HCT116 (cell line): ENCODE data around the gene SMURF1. TPM values are rescaled to one million over a fixed set of nuclear protein-coding genes. Genes with fewer than 3 reads are reported as not detected.

ENCODE experiments used
- ATAC-seq: fragments of 200-7000 bp; cut with Tn5 transposase; 2 replicates; pipeline ENCODE4 v1.9.1; 2020; ENCODE audit warnings: mild to moderate bottlenecking, moderate library complexity
- BruUV-seq: library from RNA; stranded (reverse); fragments of 400-500 nt; replicated peaks from 2 replicates; lab custom pipeline; 2021; lab: Mats Ljungman, UMichigan
- CTCF ChIA-PET: fragments of 300-600 bp; sonication (Branson Sonifier 250); formaldehyde crosslinking; loops from one replicate; lab custom pipeline; 2021; ENCODE audit warnings: antibody characterized with exemption; lab: Charles Lee
- POLR2A ChIA-PET: fragments of 300-600, 350-600 bp; sonication (Branson Sonifier 250); formaldehyde crosslinking; loops from one replicate; lab custom pipeline; 2021; ENCODE audit warnings: antibody characterized with exemption; lab: Charles Lee
- RAD21 ChIA-PET, 2 experiments: fragments of 300-600 bp; sonication (Branson Sonifier 250); formaldehyde crosslinking; loops; one replicate each; lab custom pipeline; 2023; ENCODE audit warnings: low total read pairs in 2 of 2; ENCODE audit not compliant: uncharacterized antibody in 2 of 2, unreplicated experiment in 2 of 2, low non-redundant PET in 1 of 2; lab: Charles Lee
- DNase-seq: peaks from one replicate; pipeline ENCODE4 v3.0.0-alpha.2; 2010; ENCODE audit warnings: low read depth, low spot score
- H2AFZ ChIP-seq: fragments of 200-600 bp; shearing (Covaris generic), sonication (generic); 2 replicates; pipeline ENCODE4 v1.6.1; 2017; ENCODE audit warnings: low read depth, mixed run types, mixed read lengths, antibody characterized with exemption, low read length; ENCODE audit not compliant: poor library complexity, severe bottlenecking
- H3K27ac ChIP-seq: 2 replicates; pipeline ENCODE4 v1.5.1; 2012; ENCODE audit warnings: low read depth, low read length
- H3K27me3 ChIP-seq: fragments of 200-600 bp; sonication (generic); 2 replicates; pipeline ENCODE4 v1.6.1; 2016; ENCODE audit warnings: mixed run types, low read length, mixed read lengths; ENCODE audit not compliant: insufficient read depth
- H3K36me3 ChIP-seq, 2 experiments: fragments of 200-500 bp in 1 of 2; fragments of 200-600 bp in 1 of 2; sonication (Bioruptor generic) in 1 of 2; sonication (generic) in 1 of 2; 2 replicates each; pipeline versions ENCODE4 v1.5.1 to v1.6.1; 2014 to 2016; ENCODE audit warnings: low read length in 2 of 2, inconsistent platforms in 1 of 2, mixed read lengths in 1 of 2, mixed run types in 1 of 2; ENCODE audit not compliant: insufficient read depth in 2 of 2, control insufficient read depth in 1 of 2
- H3K4me1 ChIP-seq, 2 experiments: fragments of 200-600 bp in 1 of 2; sonication (generic) in 1 of 2; 2 replicates each; pipeline versions ENCODE4 v1.5.1 to v1.6.1; 2012 to 2017; ENCODE audit warnings: low read length in 2 of 2, inconsistent platforms in 1 of 2, mild to moderate bottlenecking in 1 of 2, mixed read lengths in 1 of 2, mixed run types in 1 of 2, moderate library complexity in 1 of 2; ENCODE audit not compliant: insufficient read depth in 2 of 2, control insufficient read depth in 1 of 2
- H3K4me2 ChIP-seq: fragments of 200-600 bp; sonication (generic); 2 replicates; pipeline ENCODE4 v1.6.1; 2017; ENCODE audit warnings: mixed run types, low read length, mixed read lengths
- H3K4me3 ChIP-seq, 2 experiments: fragments of 200-600 bp in 1 of 2; sonication (generic) in 1 of 2; replicated peaks in 1 of 2; 2 replicates each; pipeline ENCODE4 v1.5.1; 2011 to 2016; ENCODE audit warnings: low read length in 2 of 2, control low read depth in 1 of 2, low read depth in 1 of 2, mild to moderate bottlenecking in 1 of 2, mixed read lengths in 1 of 2, mixed run types in 1 of 2
- H3K79me2 ChIP-seq: fragments of 200-600 bp; sonication (generic); 2 replicates; pipeline ENCODE4 v1.6.1; 2017; ENCODE audit warnings: mild to moderate bottlenecking, mixed run types, low read length, moderate library complexity, mixed read lengths; ENCODE audit not compliant: insufficient read depth
- H3K9ac ChIP-seq: fragments of 200-600 bp; sonication (generic); 2 replicates; pipeline ENCODE4 v1.6.1; 2016; ENCODE audit warnings: low read length, mixed read lengths
- H3K9me2 ChIP-seq: fragments of 200-600 bp; sonication (generic), shearing (Covaris generic); 2 replicates; pipeline ENCODE4 v1.6.1; 2017; ENCODE audit warnings: mixed run types, mild to moderate bottlenecking, moderate library complexity; ENCODE audit not compliant: insufficient read depth
- H3K9me3 ChIP-seq, 2 experiments: fragments of 200-500 bp in 1 of 2; fragments of 200-600 bp in 1 of 2; sonication (Bioruptor generic) in 1 of 2; sonication (generic) in 1 of 2; 2 replicates each; pipeline ENCODE4 v1.6.1; 2014 to 2017; ENCODE audit warnings: low read length in 2 of 2, mixed read lengths in 2 of 2, inconsistent platforms in 1 of 2, low read depth in 1 of 2, mild to moderate bottlenecking in 1 of 2, mixed run types in 1 of 2, moderate library complexity in 1 of 2; ENCODE audit not compliant: control insufficient read depth in 1 of 2, insufficient read depth in 1 of 2
- H4K20me1 ChIP-seq: fragments of 200-600 bp; sonication (generic), shearing (Covaris generic); 2 replicates; pipeline ENCODE4 v1.6.1; 2017; ENCODE audit warnings: mixed run types, mild to moderate bottlenecking, moderate library complexity; ENCODE audit not compliant: insufficient read depth
- CBX3 ChIP-seq: IDR thresholded peaks from 2 replicates; pipeline ENCODE4 v1.6.1; 2012; ENCODE audit warnings: low read depth
- CEBPB ChIP-seq: IDR thresholded peaks from 2 replicates; pipeline ENCODE4 v1.6.1; 2012; ENCODE audit warnings: low read depth
- EGR1 ChIP-seq: IDR thresholded peaks from 2 replicates; pipeline ENCODE4 v1.6.1; 2012; ENCODE audit warnings: low read depth
- ELF1 ChIP-seq: IDR thresholded peaks from 2 replicates; pipeline ENCODE4 v1.6.1; 2012; ENCODE audit warnings: low read depth, borderline replicate concordance
- intact Hi-C: fragments of 100-400 bp; cut with micrococcal nuclease; formaldehyde crosslinking; loops from 2 replicates; pipeline ENCODE4 v1.10.0; 2022
- total RNA-seq: library from RNA; stranded (reverse); gene quantifications from one replicate; pipeline ENCODE4 v1.2.1, GENCODE V29; 2021; ENCODE audit not compliant: unreplicated experiment

SMURF1 gene
- total RNA-seq, 1 experiment from 2014 or later: 24.6 TPM

- Histone ChIP-seq H3K27ac (no peak overlapping the region), H3K4me3 (no peak overlapping the region), H3K9ac (no peak overlapping the region), H2AFZ (no peak overlapping the region), H3K4me2 (no peak overlapping the region), H3K4me1 (no peaks in the 10 kb centered on the region), H4K20me1 (no peaks in the 10 kb centered on the region), H3K9me2 (no peaks in the 10 kb centered on the region), H3K36me3 (no peaks in the 10 kb centered on the region), H3K27me3 (no peaks in the 10 kb centered on the region), H3K79me2 (no peaks in the 10 kb centered on the region), H3K9me3 (no peaks in the 10 kb centered on the region)
- ChIA-PET POLR2A (interaction anchor here (0.8 kb wide), 1 partner anchor 9 kb away, joined by 3 read pairs; no protein-coding TSS in a partner anchor), RAD21 (no interaction called here), CTCF (no interaction called here)
- DNase-seq (no peak), ATAC-seq (no peak)
- intact Hi-C loops: no loop called here
- no peak for TF ChIP-seq ELF1
- TF ChIP-seq CEBPB: no peak
- no TSS peak for BruUV-seq
Measured at GRCh38 chr7:99184532-99185218, 40.8 kb upstream of the SMURF1 start.

GRCh38 chr7:99180067-99180650 lies 36.3 kb upstream of the SMURF1 start:
- Histone ChIP-seq H3K79me2 (no peaks in the 10 kb centered on the region), H2AFZ (no peak overlapping the region), H3K4me1 (no peaks in the 10 kb centered on the region), H3K4me3 (no peak overlapping the region), H3K27me3 (no peaks in the 10 kb centered on the region), H3K9ac (no peak overlapping the region), H3K9me2 (no peaks in the 10 kb centered on the region), H3K9me3 (no peaks in the 10 kb centered on the region), H3K4me2 (no peak overlapping the region), H3K27ac (no peak overlapping the region), H3K36me3 (no peaks in the 10 kb centered on the region), H4K20me1 (no peaks in the 10 kb centered on the region)
- intact Hi-C loops: no loop called here
- ChIA-PET CTCF (no interaction called here), POLR2A (no interaction called here), RAD21 (interaction anchor here in 1 of 2 experiments (0.6 kb wide), 1 partner anchor 15 kb away, joined by 3 read pairs; no protein-coding TSS in a partner anchor)
- no peak for ATAC-seq
- BruUV-seq: no TSS peak
- TF ChIP-seq EGR1: no peak
- no peak for TF ChIP-seq CBX3
- DNase-seq: no peak
